Effector memory CD4-positive, alpha-beta T cell (primary cell): ENCODE results near the gene TIAL1.
A peak's percentile ranks its signal among the peaks of the same experiment; 100 is the strongest.

ENCODE experiments used
- DNase-seq, 3 donors: peaks; one replicate each; pipeline ENCODE4 v3.0.0-alpha.2; 2020
- H3K27ac ChIP-seq: 2 replicates; pipeline ENCODE4 v1.7.0; 2013; ENCODE audit warnings: mild to moderate bottlenecking, low read length, moderate library complexity; ENCODE audit not compliant: insufficient read depth, poor library complexity, severe bottlenecking
- H3K27me3 ChIP-seq: replicated peaks from 2 replicates; pipeline ENCODE4 v1.7.0; 2013; ENCODE audit warnings: mild to moderate bottlenecking, low read length; ENCODE audit not compliant: insufficient read depth, control insufficient read depth, poor library complexity, severe bottlenecking
- H3K36me3 ChIP-seq: 2 replicates; pipeline ENCODE4 v1.7.0; 2013; ENCODE audit warnings: mild to moderate bottlenecking, low read length, moderate library complexity; ENCODE audit not compliant: control insufficient read depth, insufficient read depth
- H3K4me1 ChIP-seq: 2 replicates; pipeline ENCODE4 v1.7.0; 2013; ENCODE audit warnings: low read length, mild to moderate bottlenecking; ENCODE audit not compliant: control insufficient read depth, insufficient read depth, poor library complexity, severe bottlenecking
- H3K4me3 ChIP-seq: 2 replicates; pipeline ENCODE4 v1.7.0; 2013; ENCODE audit warnings: low read length, low read depth, mild to moderate bottlenecking; ENCODE audit not compliant: insufficient read depth, poor library complexity, severe bottlenecking
- H3K9me3 ChIP-seq: 2 replicates; pipeline ENCODE4 v1.7.0; 2013; ENCODE audit warnings: mild to moderate bottlenecking, low read length, moderate library complexity; ENCODE audit not compliant: control insufficient read depth

Gene TIAL1

GRCh38 chr10:119614686-119615085 lies 17.9 kb upstream of the TIAL1 start:
- H3K27ac ChIP-seq, result no peak overlapping the region
- DNase-seq, result no peak
- H3K36me3 ChIP-seq, result no peaks in the 10 kb centered on the region
- H3K27me3 ChIP-seq, result no peaks in the 10 kb centered on the region
- H3K4me3 ChIP-seq, result no peak overlapping the region
- H3K9me3 ChIP-seq, result no peaks in the 10 kb centered on the region
- no peaks in the 10 kb centered on the region for H3K4me1 ChIP-seq

- no peaks in the 10 kb centered on the region for H3K36me3 ChIP-seq
- no peak overlapping the region for H3K27ac ChIP-seq
- H3K4me3 ChIP-seq, result no peak overlapping the region
- no peak for DNase-seq
- no peaks in the 10 kb centered on the region for H3K9me3 ChIP-seq
- no peaks in the 10 kb centered on the region for H3K4me1 ChIP-seq
- H3K27me3 ChIP-seq, result no peaks in the 10 kb centered on the region
Observed at GRCh38 chr10:119613741-119614140, 17.0 kb upstream of the TIAL1 start.

GRCh38 chr10:119611433-119611832 lies 14.7 kb upstream of the TIAL1 start:
- no peak for DNase-seq
- no peak overlapping the region for H3K4me3 ChIP-seq
- H3K36me3 ChIP-seq, result no peaks in the 10 kb centered on the region
- H3K27me3 ChIP-seq, result no peaks in the 10 kb centered on the region
- peaks cover 5% of the 10 kb centered on the region for H3K4me1 ChIP-seq
- H3K9me3 ChIP-seq, result no peaks in the 10 kb centered on the region
- H3K27ac ChIP-seq, result no peak overlapping the region

- Histone ChIP-seq H3K27me3 (no peaks in the 10 kb centered on the region), H3K4me1 (peaks cover 5% of the 10 kb centered on the region), H3K9me3 (no peaks in the 10 kb centered on the region), H3K27ac (no peak overlapping the region), H3K36me3 (no peaks in the 10 kb centered on the region), H3K4me3 (no peak overlapping the region)
- DNase-seq, result no peak
Observed at GRCh38 chr10:119609516-119609915, 12.8 kb upstream of the TIAL1 start.

- DNase-seq, result no peak
- H3K4me3 ChIP-seq, result no peak overlapping the region
- H3K27me3 ChIP-seq, result no peaks in the 10 kb centered on the region
- H3K36me3 ChIP-seq, result no peaks in the 10 kb centered on the region
- H3K9me3 ChIP-seq, result no peaks in the 10 kb centered on the region
- H3K4me1 ChIP-seq, result peaks cover 5% of the 10 kb centered on the region
- H3K27ac ChIP-seq, result no peak overlapping the region
Observed at GRCh38 chr10:119608316-119609155, 11.8 kb upstream of the TIAL1 start.

GRCh38 chr10:119604468-119604867 lies 7.7 kb upstream of the TIAL1 start:
- no peak for DNase-seq
- H3K4me1 ChIP-seq, result peaks cover 5% of the 10 kb centered on the region
- H3K36me3 ChIP-seq, result no peaks in the 10 kb centered on the region
- H3K9me3 ChIP-seq, result no peaks in the 10 kb centered on the region
- no peak overlapping the region for H3K27ac ChIP-seq
- no peaks in the 10 kb centered on the region for H3K27me3 ChIP-seq
- no peak overlapping the region for H3K4me3 ChIP-seq

GRCh38 chr10:119602241-119603095 lies 5.7 kb upstream of the TIAL1 start:
- Histone ChIP-seq H3K36me3 (no peaks in the 10 kb centered on the region), H3K4me3 (no peak overlapping the region), H3K9me3 (no peaks in the 10 kb centered on the region), H3K27me3 (no peaks in the 10 kb centered on the region), H3K27ac (no peak overlapping the region), H3K4me1 (peaks cover 2% of the 10 kb centered on the region)
- no peak for DNase-seq

- H3K4me3 ChIP-seq, result no peak overlapping the region
- no peaks in the 10 kb centered on the region for H3K36me3 ChIP-seq
- H3K4me1 ChIP-seq, result peaks cover 17% of the 10 kb centered on the region
- no peaks in the 10 kb centered on the region for H3K9me3 ChIP-seq
- DNase-seq, result no peak
- no peaks in the 10 kb centered on the region for H3K27me3 ChIP-seq
- H3K27ac ChIP-seq, result no peak overlapping the region
Observed at GRCh38 chr10:119598397-119598796, 1.6 kb upstream of the TIAL1 start.

GRCh38 chr10:119597405-119598186 lies 832 bp upstream of the TIAL1 start:
- no peaks in the 10 kb centered on the region for H3K9me3 ChIP-seq

More at GRCh38 chr10:119597405-119598186, 832 bp upstream of the TIAL1 start:
- peaks cover 23% of the 10 kb centered on the region for H3K4me1 ChIP-seq
- peak overlapping the region; percentile 96 for H3K27ac ChIP-seq
- H3K27me3 ChIP-seq, result no peaks in the 10 kb centered on the region
- peak overlapping the region; percentile 95 for H3K4me3 ChIP-seq
- no peaks in the 10 kb centered on the region for H3K36me3 ChIP-seq
- DNase-seq, result no peak
